Measurements from ENCODE around the gene MOB3B. TPM values are rescaled to one million over a fixed set of nuclear protein-coding genes. Genes with fewer than 3 reads are reported as not detected.
A peak's percentile ranks its signal among the peaks of the same experiment; 100 is the strongest.

Gene MOB3B
- total RNA-seq, 1 experiment from 2014 or later = 2.6 TPM

GRCh38 chr9:27514551-27514950 is 15.1 kb downstream of the MOB3B start:
- Histone ChIP-seq H3F3A (ENCODE audit: low read length, unreplicated experiment) (no peaks in the 10 kb centered on the region), H3K4me2 (ENCODE audit: low read length) (no peak overlapping the region), H3K9me3 (ENCODE audit: low read length) (no peaks in the 10 kb centered on the region), H3K27me3 (ENCODE audit: low read length) (no peaks in the 10 kb centered on the region), H3K36me3 (ENCODE audit: low read depth, low read length) (no peaks in the 10 kb centered on the region), H3K79me2 (ENCODE audit: low read length) (peaks cover 5% of the 10 kb centered on the region; the same call in 1 of the 2 replicates), H2AFZ (ENCODE audit: low read length) (no peak overlapping the region), H3K9me2 (replicated peaks; ENCODE audit: low read length) (no peaks in the 10 kb centered on the region), H4K20me1 (ENCODE audit: low read length) (no peaks in the 10 kb centered on the region), H3K4me3 (ENCODE audit: low read length) (no peak overlapping the region), H3K9ac (ENCODE audit: low read length) (no peak overlapping the region), H3K4me1 (ENCODE audit: insufficient read depth, low read length) (peaks cover 10% of the 10 kb centered on the region), H3K27ac (ENCODE audit: low read length) (no peak overlapping the region)
- BruUV-seq (replicated peaks) = no TSS peak
- ChIA-PET POLR2A (ENCODE audit: unreplicated experiment) (no interaction called here), CTCF (no interaction called here)
- intact Hi-C loops (cut with micrococcal nuclease) = no loop called here
- ATAC-seq (no peak), DNase-seq (no peak)
- TF ChIP-seq EZH2phosphoT487 (IDR thresholded peaks at IDR 0.05; ENCODE audit: borderline replicate concordance, low read length) (no peak), EZH2 (IDR thresholded peaks at IDR 0.05; ENCODE audit: low read length, unreplicated experiment) (no peak), CTCF (conservative IDR thresholded peaks at IDR 0.05; ENCODE audit: low read depth, low read length) (no peak)

- TF ChIP-seq EZH2phosphoT487 (IDR thresholded peaks at IDR 0.05; ENCODE audit: borderline replicate concordance, low read length) = no peak
- TF ChIP-seq CTCF (conservative IDR thresholded peaks at IDR 0.05; ENCODE audit: low read depth, low read length) = no peak
- no peak for TF ChIP-seq EZH2 (IDR thresholded peaks at IDR 0.05; ENCODE audit: low read length, unreplicated experiment)
- ChIA-PET POLR2A (ENCODE audit: unreplicated experiment) (no interaction called here), CTCF (no interaction called here)
- ATAC-seq (no peak), DNase-seq (no peak)
- Histone ChIP-seq H3K9ac (ENCODE audit: low read length) (no peak overlapping the region), H3K79me2 (ENCODE audit: low read length) (no peaks in the 10 kb centered on the region), H3F3A (ENCODE audit: low read length, unreplicated experiment) (no peaks in the 10 kb centered on the region), H2AFZ (ENCODE audit: low read length) (no peak overlapping the region), H3K4me3 (ENCODE audit: low read length) (no peak overlapping the region), H3K9me2 (replicated peaks; ENCODE audit: low read length) (no peaks in the 10 kb centered on the region), H3K27me3 (ENCODE audit: low read length) (no peaks in the 10 kb centered on the region), H3K27ac (ENCODE audit: low read length) (no peak overlapping the region), H3K4me1 (ENCODE audit: insufficient read depth, low read length) (no peaks in the 10 kb centered on the region; the same call in 1 of the 2 replicates), H3K36me3 (ENCODE audit: low read depth, low read length) (no peaks in the 10 kb centered on the region), H3K4me2 (ENCODE audit: low read length) (no peak overlapping the region), H4K20me1 (ENCODE audit: low read length) (no peaks in the 10 kb centered on the region), H3K9me3 (ENCODE audit: low read length) (no peaks in the 10 kb centered on the region)
- intact Hi-C loops (cut with micrococcal nuclease) = no loop called here
- no TSS peak for BruUV-seq (replicated peaks)
These were observed 17.8 kb downstream of the MOB3B start for GRCh38 chr9:27511771-27512170.

GRCh38 chr9:27510780-27511179 is 18.8 kb downstream of the MOB3B start:
- H3K36me3 ChIP-seq (ENCODE audit: low read depth, low read length) = no peaks in the 10 kb centered on the region
- no peak overlapping the region for H2AFZ ChIP-seq (ENCODE audit: low read length)
- no peaks in the 10 kb centered on the region for H4K20me1 ChIP-seq (ENCODE audit: low read length)
- ATAC-seq = 0 out of 2 replicates have a peak, but pooled peaks have one; percentile 13
- TF ChIP-seq CTCF (conservative IDR thresholded peaks at IDR 0.05; ENCODE audit: low read depth, low read length) (no peak), EZH2 (IDR thresholded peaks at IDR 0.05; ENCODE audit: low read length, unreplicated experiment) (no peak), EZH2phosphoT487 (IDR thresholded peaks at IDR 0.05; ENCODE audit: borderline replicate concordance, low read length) (no peak)
- no TSS peak for BruUV-seq (replicated peaks)
- H3K27ac ChIP-seq (ENCODE audit: low read length) = no peak overlapping the region
- no peaks in the 10 kb centered on the region for H3K27me3 ChIP-seq (ENCODE audit: low read length)
- H3F3A ChIP-seq (ENCODE audit: low read length, unreplicated experiment) = no peaks in the 10 kb centered on the region
- no peaks in the 10 kb centered on the region for H3K9me3 ChIP-seq (ENCODE audit: low read length)
- H3K4me2 ChIP-seq (ENCODE audit: low read length) = no peak overlapping the region
- H3K9me2 ChIP-seq (replicated peaks; ENCODE audit: low read length) = no peaks in the 10 kb centered on the region
- intact Hi-C loops (cut with micrococcal nuclease) = no loop called here
- ChIA-PET POLR2A (ENCODE audit: unreplicated experiment) (no interaction called here), CTCF (no interaction called here)
- peaks cover 6% of the 10 kb centered on the region; the same call in 1 of the 2 replicates for H3K4me1 ChIP-seq (ENCODE audit: insufficient read depth, low read length)
- H3K79me2 ChIP-seq (ENCODE audit: low read length) = no peaks in the 10 kb centered on the region
- no peak overlapping the region for H3K4me3 ChIP-seq (ENCODE audit: low read length)
- no peak overlapping the region for H3K9ac ChIP-seq (ENCODE audit: low read length)
- DNase-seq = no peak

All from PC-3 (cell line).